ENCODE results near the gene SMS. TPM values are rescaled to one million over a fixed set of nuclear protein-coding genes. Genes with fewer than 3 reads are reported as not detected.

The SMS gene
- total and polyA plus RNA-seq, 4 donors: 47.5 to 55.9 (median 52.3) TPM

DNA sequence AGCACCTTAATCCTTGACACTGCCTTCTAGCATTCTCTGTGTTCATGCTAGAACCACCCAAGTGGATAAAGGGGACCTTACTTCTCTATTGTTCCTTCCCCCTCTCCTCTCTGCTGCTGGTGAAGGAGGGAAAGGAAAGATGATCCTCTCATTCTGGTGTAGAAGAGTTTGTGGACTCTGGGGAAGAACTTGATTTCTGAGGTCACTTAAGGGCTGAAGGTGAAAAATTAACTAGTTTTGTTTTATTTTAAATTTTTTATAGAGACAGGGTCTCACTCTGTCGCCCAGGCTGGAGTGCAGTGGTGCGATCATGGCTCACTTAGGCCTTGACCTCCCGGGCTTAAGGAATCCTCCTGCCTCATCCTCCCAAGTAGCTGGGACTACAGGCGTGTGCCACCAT is 29.8 kb downstream of the SMS start:
- Histone ChIP-seq H3K27ac (ENCODE audit: low read depth in 1 of 2, low read length in 1 of 2) (no peak overlapping the region), H3K9me3 (ENCODE audit: control insufficient read depth in 4 of 4, insufficient read depth in 3 of 4, low read length in 3 of 4) (no peaks in the 10 kb centered on the region), H3K27me3 (ENCODE audit: control insufficient read depth in 3 of 3, insufficient read depth in 3 of 3, low read length in 2 of 3) (peaks cover 0 to 2% (median 0%) of the 10 kb centered on the region in 3 donors), H3K9ac (ENCODE audit: insufficient read depth in 1 of 2, low read length in 2 of 2) (no peak overlapping the region), H3K4me3 (no peak overlapping the region), H3K36me3 (ENCODE audit: control insufficient read depth in 4 of 4, insufficient read depth in 4 of 4, low read length in 4 of 4) (peaks cover 3 to 14% (median 6%) of the 10 kb centered on the region in 4 donors), H3K4me1 (ENCODE audit: control insufficient read depth in 5 of 5, insufficient read depth in 5 of 5, low read length in 5 of 5) (peaks cover 0 to 4% (median 0%) of the 10 kb centered on the region in 5 donors)
- DNase-seq (no peak), ATAC-seq (ENCODE audit: insufficient read depth, low FRiP score) (no peak)
- TF ChIP-seq, protein P1, sequence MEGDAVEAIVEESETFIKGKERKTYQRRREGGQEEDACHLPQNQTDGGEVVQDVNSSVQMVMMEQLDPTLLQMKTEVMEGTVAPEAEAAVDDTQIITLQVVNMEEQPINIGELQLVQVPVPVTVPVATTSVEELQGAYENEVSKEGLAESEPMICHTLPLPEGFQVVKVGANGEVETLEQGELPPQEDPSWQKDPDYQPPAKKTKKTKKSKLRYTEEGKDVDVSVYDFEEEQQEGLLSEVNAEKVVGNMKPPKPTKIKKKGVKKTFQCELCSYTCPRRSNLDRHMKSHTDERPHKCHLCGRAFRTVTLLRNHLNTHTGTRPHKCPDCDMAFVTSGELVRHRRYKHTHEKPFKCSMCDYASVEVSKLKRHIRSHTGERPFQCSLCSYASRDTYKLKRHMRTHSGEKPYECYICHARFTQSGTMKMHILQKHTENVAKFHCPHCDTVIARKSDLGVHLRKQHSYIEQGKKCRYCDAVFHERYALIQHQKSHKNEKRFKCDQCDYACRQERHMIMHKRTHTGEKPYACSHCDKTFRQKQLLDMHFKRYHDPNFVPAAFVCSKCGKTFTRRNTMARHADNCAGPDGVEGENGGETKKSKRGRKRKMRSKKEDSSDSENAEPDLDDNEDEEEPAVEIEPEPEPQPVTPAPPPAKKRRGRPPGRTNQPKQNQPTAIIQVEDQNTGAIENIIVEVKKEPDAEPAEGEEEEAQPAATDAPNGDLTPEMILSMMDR (IDR thresholded peaks at IDR 0.05; ENCODE audit: control extremely low read depth, extremely low read depth): no peak
- WGBS, 2 donors: 88 to 95% methylated on average over 3 to 4 of the region's 4 CpGs

DNA sequence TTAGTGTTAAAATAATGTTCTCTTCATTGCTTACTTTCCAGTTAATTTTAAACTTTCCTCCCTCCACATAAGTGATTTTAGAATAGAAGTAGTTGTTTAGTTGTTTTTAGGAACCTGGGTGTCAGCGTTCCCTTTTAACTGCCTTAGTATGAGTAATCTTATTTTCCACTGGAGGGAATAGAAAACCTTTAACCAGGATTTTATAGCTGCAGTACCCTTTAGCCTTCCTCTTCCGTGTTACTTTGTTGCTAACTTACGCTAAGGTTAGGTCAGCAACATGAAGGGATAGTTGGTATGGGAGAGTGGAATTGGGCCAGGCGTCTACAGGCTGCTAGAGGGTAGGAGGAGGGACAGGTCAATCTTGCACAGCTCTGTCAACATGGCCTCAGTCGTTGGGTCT is 31.5 kb downstream of the SMS start:
- H3K9ac ChIP-seq (ENCODE audit: insufficient read depth in 1 of 2, low read length in 2 of 2): no peak overlapping the region
- H3K36me3 ChIP-seq (ENCODE audit: control insufficient read depth in 4 of 4, insufficient read depth in 4 of 4, low read length in 4 of 4): peaks cover 3 to 24% (median 6%) of the 10 kb centered on the region in 4 donors
- peak overlapping the region in 1 of 2 donors; percentile 53 for H3K27ac ChIP-seq (ENCODE audit: low read depth in 1 of 2, low read length in 1 of 2)
- TF ChIP-seq, protein P1 (IDR thresholded peaks at IDR 0.05; ENCODE audit: control extremely low read depth, extremely low read depth): no peak
- H3K4me1 ChIP-seq (ENCODE audit: control insufficient read depth in 5 of 5, insufficient read depth in 5 of 5, low read length in 5 of 5): peaks cover 0 to 4% (median 0%) of the 10 kb centered on the region in 5 donors
- H3K27me3 ChIP-seq (ENCODE audit: control insufficient read depth in 3 of 3, insufficient read depth in 3 of 3, low read length in 2 of 3): peaks cover 0 to 3% (median 0%) of the 10 kb centered on the region in 3 donors
- 85 to 98% methylated on average over 5 of the region's 5 CpGs for WGBS, 2 donors
- no peak overlapping the region for H3K4me3 ChIP-seq
- ATAC-seq (ENCODE audit: insufficient read depth, low FRiP score): no peak
- no peaks in the 10 kb centered on the region for H3K9me3 ChIP-seq (ENCODE audit: control insufficient read depth in 4 of 4, insufficient read depth in 3 of 4, low read length in 3 of 4)
- no peak for DNase-seq

DNA sequence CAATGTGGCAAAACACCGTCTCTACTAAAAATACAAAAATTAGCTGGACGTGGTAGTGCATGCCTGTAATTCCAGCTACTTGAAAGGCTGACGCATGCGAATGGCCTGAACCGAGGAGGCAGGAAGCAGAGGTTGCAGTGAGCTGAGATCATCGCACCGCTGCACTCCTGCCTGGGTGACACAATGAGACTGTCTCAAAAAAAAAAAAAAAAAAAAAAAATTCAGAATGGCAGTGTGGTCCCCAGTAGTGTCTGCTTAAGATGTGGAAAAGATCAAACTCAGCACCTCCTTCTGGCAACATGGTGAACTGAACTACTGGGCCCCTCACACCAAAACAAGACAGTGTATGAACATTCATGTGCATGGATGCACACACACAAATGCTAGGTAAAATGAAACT is 32.2 kb downstream of the SMS start:
- H3K4me1 ChIP-seq (ENCODE audit: control insufficient read depth in 5 of 5, insufficient read depth in 5 of 5, low read length in 5 of 5): peaks cover 0 to 4% (median 0%) of the 10 kb centered on the region in 5 donors
- no peak for DNase-seq
- H3K27ac ChIP-seq (ENCODE audit: low read depth in 1 of 2, low read length in 1 of 2): peak overlapping the region; percentile 7 to 26
- H3K4me3 ChIP-seq: no peak overlapping the region
- H3K9ac ChIP-seq (ENCODE audit: insufficient read depth in 1 of 2, low read length in 2 of 2): no peak overlapping the region
- no peak for ATAC-seq (ENCODE audit: insufficient read depth, low FRiP score)
- WGBS, 2 donors: 57 to 78% methylated on average over 5 to 7 of the region's 7 CpGs
- H3K36me3 ChIP-seq (ENCODE audit: control insufficient read depth in 4 of 4, insufficient read depth in 4 of 4, low read length in 4 of 4): peaks cover 2 to 27% (median 5%) of the 10 kb centered on the region in 4 donors
- H3K9me3 ChIP-seq (ENCODE audit: control insufficient read depth in 4 of 4, insufficient read depth in 3 of 4, low read length in 3 of 4): no peaks in the 10 kb centered on the region
- H3K27me3 ChIP-seq (ENCODE audit: control insufficient read depth in 3 of 3, insufficient read depth in 3 of 3, low read length in 2 of 3): peaks cover 0 to 3% (median 0%) of the 10 kb centered on the region in 3 donors
- TF ChIP-seq, protein P1 (IDR thresholded peaks at IDR 0.05; ENCODE audit: control extremely low read depth, extremely low read depth): no peak

All from lung (tissue), 12 donors.